Endodermal cell (in vitro differentiated cells): ENCODE results near the gene BCAR1. TPM values are rescaled to one million over a fixed set of nuclear protein-coding genes. Genes with fewer than 3 reads are reported as not detected.

Source experiments
- DNase-seq: peaks from one replicate; pipeline ENCODE4 v3.0.0-alpha.2; 2017
- H3K27ac ChIP-seq: 2 replicates; pipeline ENCODE4 v1.5.1; 2013; ENCODE audit warnings: mild to moderate bottlenecking, low read depth, low read length, moderate library complexity
- H3K27me3 ChIP-seq: 2 replicates; pipeline ENCODE4 v1.6.1; 2013; ENCODE audit warnings: mild to moderate bottlenecking, low read length, moderate library complexity; ENCODE audit not compliant: insufficient read depth, control insufficient read depth, poor library complexity, severe bottlenecking
- H3K36me3 ChIP-seq: 2 replicates; pipeline ENCODE4 v1.7.0; 2013; ENCODE audit warnings: mild to moderate bottlenecking, low read length, moderate library complexity; ENCODE audit not compliant: control insufficient read depth, insufficient read depth
- H3K4me1 ChIP-seq: one replicate; pipeline ENCODE4 v1.7.0; 2013; ENCODE audit warnings: low read length; ENCODE audit not compliant: control insufficient read depth, insufficient read depth
- H3K4me3 ChIP-seq: 2 replicates; pipeline ENCODE4 v1.5.1; 2013; ENCODE audit warnings: mild to moderate bottlenecking, low read length, moderate library complexity
- H3K9ac ChIP-seq: 2 replicates; pipeline ENCODE4 v1.6.1; 2013; ENCODE audit warnings: mild to moderate bottlenecking, low read length, moderate library complexity; ENCODE audit not compliant: poor library complexity, severe bottlenecking; ENCODE audit errors: extremely low read depth
- H3K9me3 ChIP-seq: 2 replicates; pipeline ENCODE4 v1.6.1; 2013; ENCODE audit warnings: mild to moderate bottlenecking, low read length, moderate library complexity; ENCODE audit not compliant: control insufficient read depth
- H3K27ac Mint-ChIP-seq: 2 replicates; pipeline ENCODE4 v1.8.0; 2020; ENCODE audit warnings: mixed read lengths
- H3K27me3 Mint-ChIP-seq: 2 replicates; pipeline ENCODE4 v1.8.0; 2021; ENCODE audit warnings: mild to moderate bottlenecking, mixed read lengths; ENCODE audit not compliant: insufficient read depth
- H3K36me3 Mint-ChIP-seq: 2 replicates; pipeline ENCODE4 v1.8.0; 2020; ENCODE audit warnings: low read depth, mixed read lengths
- H3K4me1 Mint-ChIP-seq: 2 replicates; pipeline ENCODE4 v1.8.0; 2020; ENCODE audit warnings: mixed read lengths
- H3K4me3 Mint-ChIP-seq: 2 replicates; pipeline ENCODE4 v1.8.0; 2020; ENCODE audit warnings: mild to moderate bottlenecking, moderate library complexity, mixed read lengths
- H3K9me3 Mint-ChIP-seq: 2 replicates; pipeline ENCODE4 v1.8.0; 2020; ENCODE audit warnings: mild to moderate bottlenecking, mixed read lengths
- CTCF ChIP-seq: fragments of 200-600 bp; sonication (generic); conservative IDR thresholded peaks from 2 replicates; pipeline ENCODE4 v1.5.0; 2021; ENCODE audit warnings: antibody characterized with exemption, mild to moderate bottlenecking
- WGBS, 2 experiments: methylation state at CpG; one replicate each; pipeline versions ENCODE4 v1.1.5 to v1.1.7; 2013; ENCODE audit warnings: missing lambda C conversion rate in 2 of 2, mixed read lengths in 1 of 2; ENCODE audit not compliant: insufficient coverage in 1 of 2, insufficient read length in 1 of 2; 5-methylcytosine and 5-hydroxymethylcytosine counted together
- total RNA-seq, 2 donors: library from RNA; stranded (reverse); fragmentation: NEBNext Ultra II Directional in 1 of 2; extraction: Animal tissue kit (Norgen Biotek cat#: 25700) in 1 of 2; gene quantifications; 2 replicates in 1 of 2; 3 replicates in 1 of 2; pipeline ENCODE4 v1.2.1, GENCODE V29; 2021

Gene BCAR1
- total RNA-seq, 2 donors from 2014 or later, result 56.2 to 74.3 TPM

- Histone ChIP-seq H3K27me3 (no peaks in the 10 kb centered on the region), H3K9ac (peak overlapping the region; percentile 68), H3K27ac (peak overlapping the region; percentile 44), H3K4me1 (peaks cover 19% of the 10 kb centered on the region), H3K4me3 (peak overlapping the region; percentile 85), H3K36me3 (no peaks in the 10 kb centered on the region), H3K9me3 (no peaks in the 10 kb centered on the region)
- no peaks in the 10 kb centered on the region for H3K9me3 Mint-ChIP-seq
- H3K27ac Mint-ChIP-seq, result peak overlapping the region; percentile 78
- DNase-seq, result peak; percentile 73
- no peaks in the 10 kb centered on the region for H3K36me3 Mint-ChIP-seq
- H3K4me1 Mint-ChIP-seq, result peaks cover 34% of the 10 kb centered on the region
- TF ChIP-seq CTCF, result no peak
- no peaks in the 10 kb centered on the region for H3K27me3 Mint-ChIP-seq
- H3K4me3 Mint-ChIP-seq, result peak overlapping the region; percentile 74
- 0 to 1% methylated on average over 17 to 59 of the region's 59 CpGs for WGBS, 2 experiments
Measured at GRCh38 chr16:75250809-75251279, 580 bp downstream of the BCAR1 start.

GRCh38 chr16:75250089-75250808, 1.2 kb downstream of the BCAR1 start:
- Histone ChIP-seq H3K27me3 (no peaks in the 10 kb centered on the region), H3K4me1 (peaks cover 21% of the 10 kb centered on the region), H3K9me3 (no peaks in the 10 kb centered on the region), H3K36me3 (no peaks in the 10 kb centered on the region), H3K4me3 (peak overlapping the region; percentile 85), H3K27ac (no peak overlapping the region), H3K9ac (peak overlapping the region; percentile 68)
- 14 to 20% methylated on average over 12 to 29 of the region's 29 CpGs for WGBS, 2 experiments
- Mint-ChIP-seq H3K27me3 (no peaks in the 10 kb centered on the region), H3K36me3 (no peaks in the 10 kb centered on the region), H3K27ac (peak overlapping the region; percentile 78), H3K4me1 (peaks cover 34% of the 10 kb centered on the region), H3K4me3 (peak overlapping the region; percentile 74), H3K9me3 (no peaks in the 10 kb centered on the region)
- DNase-seq, result no peak
- no peak for TF ChIP-seq CTCF

DNA sequence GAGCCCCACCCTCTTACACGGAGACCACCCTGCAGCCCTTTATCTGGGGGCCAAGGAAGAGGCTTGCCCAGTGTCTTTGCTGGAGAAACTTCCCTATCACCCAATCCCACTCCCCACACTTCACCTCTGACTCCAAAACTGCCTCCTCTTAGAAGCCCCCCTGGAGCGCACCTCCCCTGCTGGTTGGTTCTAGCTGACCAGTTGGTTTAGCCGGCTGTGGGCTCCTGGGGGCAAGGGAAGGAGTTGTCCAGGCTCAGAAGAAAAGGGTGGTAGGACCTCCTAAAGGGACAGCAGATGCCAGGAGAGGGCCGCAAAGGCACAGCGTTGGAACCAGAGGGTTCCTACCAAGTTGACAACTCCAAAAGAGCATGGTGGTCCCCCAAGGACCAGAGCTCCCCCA, 2.0 kb downstream of the BCAR1 start:
- no peaks in the 10 kb centered on the region for H3K27me3 ChIP-seq
- H3K4me3 Mint-ChIP-seq, result peak overlapping the region; percentile 74
- no peaks in the 10 kb centered on the region for H3K27me3 Mint-ChIP-seq
- H3K4me1 ChIP-seq, result peaks cover 26% of the 10 kb centered on the region
- no peaks in the 10 kb centered on the region for H3K9me3 ChIP-seq
- no peak overlapping the region for H3K27ac Mint-ChIP-seq
- no peak for DNase-seq
- H3K4me1 Mint-ChIP-seq, result peaks cover 31% of the 10 kb centered on the region
- H3K4me3 ChIP-seq, result peak overlapping the region; percentile 85
- H3K27ac ChIP-seq, result no peak overlapping the region
- no peak overlapping the region for H3K9ac ChIP-seq
- no peaks in the 10 kb centered on the region for H3K36me3 ChIP-seq
- no peak for TF ChIP-seq CTCF
- 81 to 86% methylated on average over 4 to 5 of the region's 5 CpGs for WGBS, 2 experiments
- no peaks in the 10 kb centered on the region for H3K36me3 Mint-ChIP-seq
- H3K9me3 Mint-ChIP-seq, result no peaks in the 10 kb centered on the region
